Heart left ventricle (tissue), 16 donors: ENCODE data around the gene HSD3B7. TPM values are rescaled to one million over a fixed set of nuclear protein-coding genes. Genes with fewer than 3 reads are reported as not detected.

Experiments
- ATAC-seq, 4 donors: fragments of 200-7000 bp; cut with Tn5 transposase; one replicate each; pipeline ENCODE4 v1.9.1; 2020 to 2022; ENCODE audit warnings: moderate library complexity in 4 of 4, mild to moderate bottlenecking in 3 of 4, moderate number of reproducible peaks in 1 of 4
- DNase-seq, 5 donors: peaks; one replicate each; pipeline ENCODE4 v3.0.0-alpha.2; 2020
- H3K27ac ChIP-seq, 12 donors: fragments of 200-600 bp; sonication (generic) in 4 of 12; one replicate each; pipeline versions ENCODE4 v1.5.0 to v1.8.0; 2016 to 2022; ENCODE audit warnings: mild to moderate bottlenecking in 2 of 12
- H3K27me3 ChIP-seq, 9 donors: fragments of 200-600 bp; sonication (generic) in 2 of 9; one replicate each; pipeline versions ENCODE4 v1.5.1 to v1.8.0; 2016 to 2022; ENCODE audit warnings: mild to moderate bottlenecking in 3 of 9
- H3K36me3 ChIP-seq, 9 donors: fragments of 200-600 bp; sonication (generic) in 2 of 9; one replicate each; pipeline versions ENCODE4 v1.5.0 to v1.8.0; 2018 to 2022; ENCODE audit warnings: mild to moderate bottlenecking in 2 of 9
- H3K4me1 ChIP-seq, 12 donors: fragments of 200-600 bp; sonication (generic) in 4 of 12; one replicate each; pipeline versions ENCODE4 v1.5.0 to v1.8.0; 2016 to 2022; ENCODE audit warnings: mild to moderate bottlenecking in 3 of 12
- H3K4me3 ChIP-seq, 12 donors: fragments of 200-600 bp; sonication (generic) in 4 of 12; one replicate each; pipeline versions ENCODE4 v1.5.0 to v1.8.0; 2017 to 2022; ENCODE audit warnings: mild to moderate bottlenecking in 9 of 12, moderate library complexity in 4 of 12
- H3K9me3 ChIP-seq, 12 donors: fragments of 200-600 bp; sonication (generic) in 4 of 12; one replicate each; pipeline versions ENCODE4 v1.5.0 to v1.8.0; 2016 to 2022; ENCODE audit warnings: mild to moderate bottlenecking in 1 of 12
- POLR2A ChIP-seq, 2 donors: fragments of 450-650 bp; IDR thresholded peaks; one replicate each; pipeline ENCODE4 v1.6.1; 2017; ENCODE audit warnings: antibody characterized with exemption in 2 of 2, mild to moderate bottlenecking in 2 of 2, moderate library complexity in 2 of 2
- WGBS, 4 donors: extraction: QIAGEN DNeasy Blood & Tissue Kit in 2 of 4; methylation state at CpG; one replicate each; pipeline versions ENCODE4 v1.1.5 to v1.1.7; 2013 to 2018; 5-methylcytosine and 5-hydroxymethylcytosine counted together
- intact Hi-C, 10 donors: fragments of 100-400 bp; cut with DNase I; formaldehyde crosslinking; loops; one replicate each; pipeline versions ENCODE4 v1.11.1 to v1.14.2; 2022
- polyA plus RNA-seq, 2 donors: library from polyadenylated mRNA; stranded (reverse); fragments of 200-250 nt; gene quantifications; one replicate each; pipeline ENCODE4 v1.2.3, GENCODE V29; 2013
- total RNA-seq, 9 donors: library from RNA; depleted of rRNA in 2 of 9; stranded (reverse); fragments of >200 nt in 2 of 9; fragmentation: NEBNext Ultra II Directional in 3 of 9; extraction: Animal tissue kit (Norgen Biotek cat#: 25700) in 3 of 9; gene quantifications; one replicate each; pipeline versions ENCODE4 v1.1.0 to v1.2.4, GENCODE V29; 2016 to 2023
- TF ChIP-seq, protein P1 (sequence below), 12 donors: fragments of 200-600 bp; sonication (generic) in 4 of 12; IDR thresholded peaks; one replicate each; pipeline versions ENCODE4 v1.5.0 to v1.8.0; 2018 to 2022; ENCODE audit warnings: antibody characterized with exemption in 12 of 12, mild to moderate bottlenecking in 5 of 12
- donor health status: ischemic (EF 13 %, LVEDD 7.1; RV severe dilation, severe dysfunction).
- donor health status: healthy with polysubstance abuse.
- donor health status: DM: no; HTN: yes; CAD: no.
- donor health status: DM: no; HTN: no; CAD: no.
- donor health status: ischemic (EF 25% LVEDD 6.9; RV normal size, moderate dysfunction).
- donor health status: ischemic (EF 25% LVEDD 5.7; RV mildly dilated, moderate dysfunction).
- donor health status: healthy.
- donor health status: DM: yes; HTN: yes; CAD: no.
- donor health status: ischemic (EF 35%, LVEDD 5.7; RV mildly dilated, moderate dysfunction).
- donor health status: nonischemic (EF 11% LVEDD 7.7; RV severe dilation, severe dysfunction).
- donor health status: DM: yes; HTN: yes; CAD: no.
- donor health status: PGD.
- donor health status: ischemic (EF 29% LVEDD 5.4; RV normal size, mild dysfunction).
- donor health status: nonischemic (EF 23%, LVEDD 6.1; RV moderate dilation, normal function).

The HSD3B7 gene
- total and polyA plus RNA-seq, 11 donors, result 3.8 to 27.2 (median 7.1) TPM

DNA sequence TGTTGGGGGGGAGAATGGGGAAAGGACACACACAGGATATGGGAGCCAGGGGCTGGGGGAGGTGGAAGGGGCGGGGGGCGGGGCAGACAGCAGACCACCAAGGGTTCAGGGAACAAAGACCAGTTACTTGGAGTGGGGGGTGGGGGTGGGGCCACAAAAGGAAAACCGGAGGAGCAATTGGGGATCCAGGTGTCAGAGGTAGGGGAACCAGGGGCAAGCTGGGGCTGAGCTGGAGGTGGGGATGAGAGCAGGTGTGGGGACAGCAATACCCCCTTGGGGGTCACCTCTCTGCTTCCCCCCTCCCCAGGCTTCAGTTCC lies 37.5 kb upstream of the HSD3B7 start:
- peak overlapping the region in 7 of 12 donors; percentile 83 to 99 (median 95) for H3K27ac ChIP-seq
- no peak for TF ChIP-seq POLR2A (IDR thresholded peaks at IDR 0.05)
- TF ChIP-seq, protein P1, sequence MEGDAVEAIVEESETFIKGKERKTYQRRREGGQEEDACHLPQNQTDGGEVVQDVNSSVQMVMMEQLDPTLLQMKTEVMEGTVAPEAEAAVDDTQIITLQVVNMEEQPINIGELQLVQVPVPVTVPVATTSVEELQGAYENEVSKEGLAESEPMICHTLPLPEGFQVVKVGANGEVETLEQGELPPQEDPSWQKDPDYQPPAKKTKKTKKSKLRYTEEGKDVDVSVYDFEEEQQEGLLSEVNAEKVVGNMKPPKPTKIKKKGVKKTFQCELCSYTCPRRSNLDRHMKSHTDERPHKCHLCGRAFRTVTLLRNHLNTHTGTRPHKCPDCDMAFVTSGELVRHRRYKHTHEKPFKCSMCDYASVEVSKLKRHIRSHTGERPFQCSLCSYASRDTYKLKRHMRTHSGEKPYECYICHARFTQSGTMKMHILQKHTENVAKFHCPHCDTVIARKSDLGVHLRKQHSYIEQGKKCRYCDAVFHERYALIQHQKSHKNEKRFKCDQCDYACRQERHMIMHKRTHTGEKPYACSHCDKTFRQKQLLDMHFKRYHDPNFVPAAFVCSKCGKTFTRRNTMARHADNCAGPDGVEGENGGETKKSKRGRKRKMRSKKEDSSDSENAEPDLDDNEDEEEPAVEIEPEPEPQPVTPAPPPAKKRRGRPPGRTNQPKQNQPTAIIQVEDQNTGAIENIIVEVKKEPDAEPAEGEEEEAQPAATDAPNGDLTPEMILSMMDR (IDR thresholded peaks at IDR 0.05), result no peak
- 76 to 92% (median 88%) methylated on average over 3 of the region's 3 CpGs for WGBS, 4 donors

DNA sequence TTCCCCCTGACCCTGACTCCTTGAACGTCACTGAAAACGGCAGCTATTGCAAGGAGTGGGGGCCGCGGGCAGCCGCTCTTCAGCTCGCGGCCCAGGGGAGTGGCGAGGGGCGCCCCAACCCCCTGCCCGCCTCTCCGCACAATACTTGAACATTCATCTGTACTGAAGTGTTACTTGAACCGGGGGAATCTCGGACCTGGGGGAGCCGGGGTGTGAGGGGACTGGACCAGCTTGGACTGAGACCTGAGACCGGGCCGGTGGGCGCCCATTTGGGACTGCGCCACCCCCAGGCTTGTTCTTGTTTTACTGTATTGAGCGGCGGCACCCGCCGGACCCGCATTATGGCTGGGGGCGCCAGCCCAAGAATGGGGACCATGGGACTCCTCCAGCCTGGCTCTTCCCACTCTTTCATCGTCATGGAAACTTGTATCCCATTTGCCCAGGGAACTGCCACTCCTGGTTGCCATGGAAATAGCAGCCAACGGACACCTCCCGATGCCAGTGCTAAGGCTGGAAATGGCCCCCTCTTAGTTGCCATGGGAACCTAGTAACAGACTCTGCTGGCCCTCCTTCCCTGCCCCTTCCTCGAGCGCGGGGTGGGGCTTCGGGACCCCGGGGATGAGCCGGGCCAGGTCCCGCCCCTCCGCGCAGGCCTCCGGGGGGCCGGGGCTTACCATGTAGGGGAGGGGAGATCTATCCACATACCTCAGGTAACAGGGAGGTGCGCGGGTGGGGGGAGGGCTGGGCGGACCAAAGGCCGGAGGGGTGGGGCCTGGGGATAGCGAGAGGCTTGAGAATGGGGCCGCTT lies 36.9 kb upstream of the HSD3B7 start:
- Histone ChIP-seq H3K36me3 (peaks cover 0 to 21% (median 10%) of the 10 kb centered on the region in 9 donors), H3K4me3 (peak overlapping the region; percentile 79 to 100 (median 96)), H3K4me1 (peaks cover 5 to 40% (median 23%) of the 10 kb centered on the region in 12 donors), H3K27me3 (no peaks in the 10 kb centered on the region), H3K9me3 (no peaks in the 10 kb centered on the region), H3K27ac (peak overlapping the region; percentile 88 to 99 (median 95))
- WGBS, 4 donors, result 20 to 39% (median 37%) methylated on average over 15 to 44 of the region's 44 CpGs
- ATAC-seq (peak; percentile 28 to 64 (median 52)), DNase-seq (peak; percentile 79 to 89 (median 88))
- no peak for TF ChIP-seq POLR2A (IDR thresholded peaks at IDR 0.05)
- TF ChIP-seq, protein P1 (IDR thresholded peaks at IDR 0.05), result no peak
- intact Hi-C loops, result no loop called here

More for the DNA sequence above, 37.5 kb upstream of the HSD3B7 start:
- no peaks in the 10 kb centered on the region for H3K27me3 ChIP-seq
- intact Hi-C loops, result no loop called here
- H3K4me1 ChIP-seq, result peaks cover 5 to 40% (median 22%) of the 10 kb centered on the region in 12 donors
- ATAC-seq (no peak), DNase-seq (no peak)
- H3K4me3 ChIP-seq, result no peak overlapping the region
- H3K36me3 ChIP-seq, result peaks cover 0 to 27% (median 12%) of the 10 kb centered on the region in 9 donors
- H3K9me3 ChIP-seq, result no peaks in the 10 kb centered on the region

DNA sequence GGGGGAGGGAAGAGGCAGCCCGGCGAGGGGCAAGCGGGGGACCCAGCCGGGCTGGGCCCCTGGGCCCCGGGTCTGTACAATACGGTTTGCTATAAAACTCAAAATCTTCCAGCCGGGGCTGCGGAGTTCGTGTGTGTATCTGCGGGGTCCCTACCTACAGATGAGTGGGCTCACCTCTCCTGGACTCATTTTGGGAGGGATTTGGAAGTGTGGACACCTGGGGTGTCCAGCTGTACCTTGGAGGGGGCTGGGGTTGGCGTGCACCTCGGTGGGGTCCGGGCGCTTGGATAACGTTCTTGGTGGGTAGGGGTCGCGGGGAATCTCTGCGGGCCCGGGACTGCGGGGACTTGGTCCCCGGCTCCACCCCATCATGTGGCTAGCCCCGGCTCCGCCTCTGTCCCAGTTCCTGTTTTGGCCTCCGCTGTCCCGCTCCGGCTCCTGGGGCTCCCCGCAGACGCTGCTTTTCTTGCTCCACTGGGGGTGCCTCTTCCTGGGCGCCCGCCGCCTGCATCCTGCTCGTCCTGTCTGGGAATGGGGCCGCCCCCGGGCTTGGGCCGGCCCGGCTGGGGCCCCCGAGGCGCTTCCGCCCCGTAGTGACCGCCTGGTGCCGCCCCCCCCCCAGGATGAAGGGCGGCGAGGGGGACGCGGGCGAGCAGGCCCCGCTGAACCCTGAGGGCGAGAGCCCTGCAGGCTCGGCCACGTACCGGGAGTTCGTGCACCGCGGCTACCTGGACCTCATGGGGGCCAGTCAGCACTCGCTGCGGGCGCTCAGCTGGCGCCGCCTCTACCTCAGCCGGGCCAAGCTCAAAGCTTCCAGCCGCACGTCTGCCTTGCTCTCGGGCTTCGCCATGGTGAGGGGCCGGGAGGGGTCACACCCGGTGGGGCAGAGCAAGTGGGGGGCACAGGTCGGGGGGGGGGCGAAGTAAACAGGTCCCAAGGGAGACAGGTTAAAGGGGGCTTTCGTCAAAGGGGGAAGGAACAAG lies 36.0 kb upstream of the HSD3B7 start, which contains the start of gene ORAI3:
ORAI3 (plus strand) TSS at position 402 of the 983 bp plus-strand sequence; CDS start at position 624, 222 bp downstream.
- Histone ChIP-seq H3K27ac (peak within 1 kb of the TSS; percentile 88 to 99 (median 95)), H3K4me1 (peaks cover 5 to 47% (median 32%) of the 10 kb centered on the region in 12 donors), H3K9me3 (no peaks in the 10 kb centered on the region), H3K36me3 (peaks cover 0 to 22% (median 11%) of the 10 kb centered on the region in 9 donors), H3K27me3 (no peaks in the 10 kb centered on the region), H3K4me3 (peak within 1 kb of the TSS; percentile 79 to 100 (median 96))
- intact Hi-C loops, result no loop called here
- DNase-seq (peak; percentile 83 to 92 (median 87)), ATAC-seq (peak; percentile 33 to 72 (median 70))
- WGBS, 4 donors, result 1 to 2% (median 1%) methylated on average over 19 to 70 of the region's 70 CpGs
- TF ChIP-seq, protein P1 (IDR thresholded peaks at IDR 0.05), result no peak
- TF ChIP-seq POLR2A (IDR thresholded peaks at IDR 0.05), result peak; percentile 15 to 77
